Right forelimb (tissue), 1 donor: ENCODE measurements around the gene EVC.
"Not testable (repeated sequence)": the region's sequence is repeated elsewhere in the genome, so short reads cannot be mapped to it uniquely, and the experiment has no call there.

Experiments used
- DNase-seq: peaks from one replicate; pipeline ENCODE4 v3.0.0-alpha.2; 2018

The EVC gene

DNA sequence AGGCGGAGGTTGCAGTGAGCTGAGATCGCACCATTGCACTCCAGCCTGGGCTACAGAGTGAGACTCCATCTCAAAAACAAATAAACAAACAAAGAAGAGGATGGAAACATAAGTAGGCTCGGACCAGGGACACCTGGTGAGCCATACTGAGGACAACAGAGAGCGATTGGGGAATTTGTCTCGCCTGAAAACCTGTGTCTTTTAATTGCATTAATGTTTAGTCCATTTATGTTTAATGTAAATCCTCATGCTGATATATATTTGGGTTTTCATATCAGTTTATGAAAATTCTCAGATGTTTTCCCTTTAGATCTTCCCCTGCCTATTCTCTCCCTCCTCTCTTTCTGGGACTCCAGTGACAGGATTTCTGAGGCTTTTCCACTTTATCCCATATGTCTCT, 84.6 kb downstream of the EVC start:
- DNase-seq: no peak

DNA sequence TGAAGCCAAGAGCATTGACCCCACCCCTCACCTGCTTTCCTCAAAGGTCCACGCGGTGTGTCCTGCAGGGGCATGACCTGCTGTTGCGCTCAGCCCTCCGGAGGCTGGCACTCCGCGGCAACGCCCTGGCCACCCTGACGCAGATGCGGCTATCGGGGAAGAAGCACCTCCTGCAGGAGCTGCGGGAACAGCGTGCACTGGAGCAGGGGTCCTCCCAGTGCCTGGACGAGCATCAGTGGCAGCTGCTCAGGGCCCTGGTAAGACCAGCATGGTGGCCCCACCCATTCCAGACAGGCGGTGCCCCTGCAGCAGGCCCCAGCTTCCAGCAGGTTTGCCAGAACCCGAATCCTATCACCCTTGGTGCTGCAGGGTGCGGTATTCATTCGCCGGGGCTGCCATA, 86.0 kb downstream of the EVC start:
- no peak for DNase-seq

GRCh38 chr4:5797866-5798265, 86.9 kb downstream of the EVC start:
- no peak for DNase-seq

- no peak for DNase-seq
Measured at GRCh38 chr4:5798462-5798861, 87.5 kb downstream of the EVC start.

GRCh38 chr4:5798946-5799345, 87.9 kb downstream of the EVC start:
- no peak for DNase-seq

- DNase-seq: no peak
Measured at GRCh38 chr4:5799406-5799805, 88.4 kb downstream of the EVC start.

DNA sequence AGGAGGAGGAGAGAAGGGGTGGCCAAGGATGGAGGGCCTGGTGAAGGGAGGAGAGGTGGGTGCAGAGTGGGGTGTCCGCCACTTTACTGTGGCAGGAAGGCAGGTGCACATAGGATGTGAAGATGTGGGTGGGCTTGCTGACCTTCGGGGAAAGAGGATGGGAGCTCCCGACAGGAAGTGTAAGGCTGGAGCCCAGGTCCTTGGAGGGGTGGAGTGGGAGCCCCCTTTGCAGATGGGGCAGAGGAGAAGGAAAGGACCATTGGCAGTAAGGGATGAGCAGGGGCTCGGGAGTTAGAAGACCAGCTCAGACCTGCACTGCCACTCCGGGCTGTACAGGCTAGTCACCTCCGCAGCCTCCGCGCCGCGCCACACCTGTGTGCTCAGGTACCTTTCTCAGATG, 89.5 kb downstream of the EVC start:
- DNase-seq: no peak

- no peak for DNase-seq
Measured at GRCh38 chr4:5801696-5802095, 90.7 kb downstream of the EVC start.

- DNase-seq: no peak
Measured at GRCh38 chr4:5802565-5802964, 91.6 kb downstream of the EVC start.

DNA sequence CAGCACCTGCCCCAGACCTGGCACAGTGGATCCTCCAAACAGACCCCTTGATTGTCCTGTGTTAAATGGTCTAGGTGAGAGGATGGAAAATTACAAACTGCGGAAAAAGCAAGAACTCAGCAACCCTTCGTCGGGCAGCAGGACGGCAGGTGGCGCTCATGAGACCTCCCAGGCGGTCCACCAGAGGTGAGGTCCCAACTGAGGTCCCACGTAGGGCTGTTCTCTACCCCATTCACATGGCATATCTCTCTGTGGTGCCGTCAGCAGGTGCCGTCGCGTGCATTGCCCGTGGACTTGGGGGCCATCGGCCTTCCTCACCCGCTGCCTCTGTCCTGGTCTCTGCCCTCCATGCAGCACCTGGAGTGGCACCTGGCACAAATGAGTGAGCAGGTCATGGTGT, 93.7 kb downstream of the EVC start:
- DNase-seq: no peak

DNA sequence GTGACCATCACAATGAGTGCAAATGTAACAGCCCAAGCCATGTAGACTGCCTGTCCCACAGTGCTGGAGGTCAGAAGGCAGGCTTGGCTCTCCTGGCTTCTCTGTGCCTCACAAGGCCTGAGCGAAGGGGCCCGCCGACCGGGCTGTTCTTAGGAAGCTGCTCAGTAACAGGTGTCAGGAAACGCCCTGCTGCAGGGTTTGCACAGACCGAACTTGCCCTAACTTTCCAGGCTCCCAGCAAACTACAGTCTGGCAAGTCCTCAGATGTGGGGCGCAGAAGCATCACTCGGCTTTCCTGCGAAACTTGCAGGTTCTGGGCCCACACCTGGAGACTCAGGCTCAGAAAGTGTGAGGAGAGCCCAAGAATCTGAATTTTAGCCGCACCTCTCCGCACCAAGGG, 94.3 kb downstream of the EVC start:
- no peak for DNase-seq

- DNase-seq: no peak
Measured at GRCh38 chr4:5808081-5808741, 97.2 kb downstream of the EVC start.

DNA sequence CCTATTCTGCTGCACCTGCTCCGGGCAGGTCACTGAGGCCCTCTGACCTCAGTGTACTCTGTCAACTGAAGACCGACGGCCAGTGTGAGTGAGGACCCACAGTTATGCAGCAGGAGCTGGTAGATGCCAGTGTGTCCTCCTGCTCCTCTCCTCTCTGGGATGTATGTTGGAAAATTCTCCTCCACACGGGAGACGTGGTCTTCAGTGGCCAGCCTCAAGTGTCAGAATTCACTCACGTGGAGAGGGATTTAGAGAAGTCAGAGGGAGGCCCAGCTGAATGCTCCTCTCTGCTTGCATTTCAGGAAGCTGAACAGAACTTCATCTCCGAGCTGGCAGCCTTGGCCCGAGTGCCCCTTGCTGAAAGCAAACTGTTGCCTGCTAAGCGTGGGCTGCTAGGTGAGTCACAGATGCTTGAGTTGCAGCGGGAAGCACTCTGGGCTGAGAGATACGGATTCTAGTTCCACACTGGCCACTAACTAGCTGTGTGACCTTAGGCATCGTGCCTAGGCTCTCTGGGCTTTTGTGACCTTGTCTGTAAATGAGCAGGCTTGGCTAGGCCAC, 98.3 kb downstream of the EVC start:
- DNase-seq: no peak

DNA sequence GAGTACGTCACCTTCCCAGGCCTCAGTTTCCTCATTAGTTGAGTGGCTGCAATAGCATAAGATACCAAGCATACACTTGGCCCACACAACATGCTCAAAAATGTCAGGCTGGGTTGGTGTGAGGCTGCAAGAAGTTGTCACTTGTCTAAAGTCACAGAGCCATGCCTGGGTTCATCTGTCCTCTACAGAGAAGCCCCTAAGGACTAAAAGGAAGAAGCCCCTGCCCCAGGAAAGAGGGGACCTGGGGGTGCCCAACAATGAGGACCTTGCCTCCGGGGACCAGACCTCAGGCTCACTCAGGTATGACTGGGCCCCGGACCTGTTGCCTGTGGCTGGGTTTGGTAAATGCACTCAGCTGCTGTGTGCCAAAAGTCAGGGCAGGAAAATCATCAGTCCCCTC, 99.2 kb downstream of the EVC start:
- DNase-seq: no peak

- DNase-seq: no peak
Measured at GRCh38 chr4:5810770-5811430, 99.9 kb downstream of the EVC start.

DNA sequence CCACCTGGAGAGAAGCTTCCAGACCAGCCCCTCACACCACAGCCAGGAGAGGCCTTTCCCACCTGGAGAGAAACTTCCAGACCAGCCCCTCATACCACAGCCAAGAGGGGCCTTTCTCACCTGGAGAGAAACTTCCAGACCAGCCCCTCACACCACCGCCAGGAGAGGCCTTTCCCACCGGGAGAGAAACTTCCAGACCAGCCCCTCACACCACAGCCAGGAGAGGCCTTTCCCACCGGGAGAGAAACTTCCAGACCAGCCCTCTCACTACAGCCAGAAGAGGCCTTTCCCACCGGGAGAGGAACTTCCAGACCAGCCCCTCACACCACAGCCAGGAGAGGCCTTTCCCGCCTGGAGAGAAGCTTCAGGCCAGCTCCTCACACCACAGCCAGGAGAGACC, 101.1 kb downstream of the EVC start:
- not testable (repeated sequence) for DNase-seq

DNA sequence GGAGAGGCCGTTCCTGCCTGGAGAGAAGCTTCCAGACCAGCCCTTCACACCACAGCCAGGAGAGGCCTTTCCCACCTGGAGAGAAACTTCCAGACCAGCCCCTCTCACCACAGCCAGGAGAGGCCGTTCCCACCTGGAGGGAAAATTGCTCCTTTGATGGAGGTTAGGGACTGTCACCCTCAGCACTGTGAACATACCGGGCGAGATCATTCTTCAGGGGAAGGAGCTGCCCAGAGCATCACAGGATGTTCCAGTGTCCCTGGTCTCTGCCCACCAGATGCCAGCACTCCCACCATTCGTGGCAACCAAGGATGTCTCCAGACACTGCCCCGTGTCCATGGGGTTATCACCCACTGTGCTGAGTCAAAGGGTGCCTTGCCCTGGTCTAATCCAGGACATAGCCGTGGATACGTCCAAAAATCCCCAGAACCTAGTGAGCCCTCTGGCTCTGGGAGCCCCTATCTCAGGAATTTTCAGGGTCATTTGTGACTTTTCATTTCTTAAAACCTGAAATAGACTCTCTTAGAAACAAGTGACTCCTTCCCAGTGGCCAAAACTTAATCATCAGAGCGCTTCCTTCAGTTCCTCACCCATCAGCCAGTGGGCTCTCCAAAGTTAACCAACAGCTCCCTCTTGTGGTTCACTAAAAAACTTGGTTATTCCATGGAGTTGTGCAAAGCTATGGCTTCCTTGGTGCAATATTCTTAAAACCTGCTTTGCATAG, 101.7 kb downstream of the EVC start:
- peak; percentile 38 for DNase-seq

DNA sequence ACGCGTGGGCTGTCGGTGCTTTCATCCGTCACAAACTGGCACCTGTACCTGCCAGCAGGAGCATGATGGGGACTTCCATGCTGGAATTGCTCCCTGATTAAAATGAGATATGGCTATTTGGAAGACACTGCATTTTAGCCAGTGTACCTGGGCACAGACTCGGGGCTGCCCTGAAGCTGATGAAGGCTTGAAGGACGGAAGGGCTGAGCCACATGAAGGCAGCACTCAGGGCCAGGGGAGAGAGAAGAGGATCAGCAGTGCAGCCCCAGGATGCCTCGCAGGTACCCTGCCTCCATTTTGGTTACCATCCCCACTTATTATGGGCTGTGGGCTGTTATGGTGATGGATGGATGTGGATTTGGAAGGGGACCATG, 102.9 kb downstream of the EVC start:
- no peak for DNase-seq

- no peak for DNase-seq
Measured at GRCh38 chr4:5814421-5814820, 103.4 kb downstream of the EVC start.

- DNase-seq: no peak
Measured at GRCh38 chr4:5815641-5816040, 104.6 kb downstream of the EVC start.

- no peak for DNase-seq
Measured at GRCh38 chr4:5816101-5816500, 105.1 kb downstream of the EVC start.

DNA sequence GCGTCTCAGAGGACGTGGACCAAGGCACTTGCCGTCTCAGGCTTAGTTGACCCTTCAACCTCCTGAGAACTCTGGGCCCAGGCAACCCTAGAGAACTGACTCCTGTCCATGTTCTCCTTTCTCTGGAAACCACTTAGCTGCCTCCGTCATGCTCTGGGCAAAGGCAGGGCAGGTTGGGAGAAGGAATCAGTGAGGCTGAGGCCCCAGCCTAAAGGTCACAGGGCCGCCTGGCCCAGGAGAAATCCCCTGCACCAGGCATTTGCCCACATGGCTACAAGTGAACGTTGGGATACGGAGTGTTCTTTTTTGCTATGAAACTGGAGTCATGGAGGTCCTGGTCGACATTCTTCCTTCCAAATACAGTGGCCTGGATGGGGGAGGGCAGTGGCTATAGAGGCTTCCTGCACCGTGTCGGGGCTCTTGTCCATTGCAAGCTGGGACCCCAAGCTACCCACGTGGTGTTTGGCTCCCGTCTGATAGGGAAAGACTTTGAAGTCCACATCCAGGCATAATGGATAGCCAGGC, 105.9 kb downstream of the EVC start:
- DNase-seq: no peak

DNA sequence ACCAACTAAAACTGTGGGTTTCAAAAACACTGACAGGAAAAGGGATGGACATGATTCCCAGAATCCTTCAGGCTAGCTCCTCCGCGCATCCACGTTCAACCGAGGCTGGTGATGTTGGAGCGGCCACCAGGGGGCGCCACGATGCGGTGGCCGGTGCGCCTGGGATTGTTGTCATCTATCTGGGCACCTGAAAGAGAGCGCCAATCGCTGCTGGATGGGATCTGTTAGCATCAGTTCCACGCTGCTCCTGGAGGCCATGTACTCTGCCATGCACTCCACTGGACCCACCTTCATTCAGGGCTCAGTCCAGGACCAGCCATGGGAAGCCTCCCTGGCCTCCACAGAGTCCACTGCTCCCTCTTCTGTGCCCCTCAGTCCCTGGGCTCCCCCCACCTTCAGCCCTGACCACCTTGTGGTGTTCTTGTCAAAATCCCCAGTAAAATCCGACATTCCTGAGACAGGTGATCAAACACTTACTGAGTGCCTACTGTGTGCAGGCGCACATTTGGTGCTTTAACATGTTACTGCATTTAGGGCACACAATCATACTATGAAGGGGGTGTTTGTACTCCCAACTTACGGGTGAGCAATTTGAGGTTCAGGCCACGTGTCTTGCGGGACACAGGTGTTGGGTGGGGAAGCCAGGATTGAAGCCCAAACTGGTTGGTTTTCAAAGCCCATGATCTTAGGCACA, 110.8 kb downstream of the EVC start:
- DNase-seq: no peak
